A549 (cell line): ENCODE results near the gene OLFM3. TPM values are rescaled to one million over a fixed set of nuclear protein-coding genes. Genes with fewer than 3 reads are reported as not detected.

Experiments used
- ATAC-seq, 2 experiments: fragments of 200-7000 bp in 1 of 2; fragments of >200 bp in 1 of 2; cut with Nextera tagmentation in 1 of 2; cut with Tn5 transposase in 1 of 2; 3 replicates each; pipeline versions ENCODE4 v1.8.0 to v1.9.1; 2018 to 2020; ENCODE audit warnings: mild to moderate bottlenecking in 1 of 2, moderate library complexity in 1 of 2
- CTCF ChIA-PET: fragments of 300-600 bp; sonication (Branson Sonifier 250); formaldehyde crosslinking; extraction: SDS; loops from one replicate; lab custom pipeline; 2021; ENCODE audit warnings: antibody characterized with exemption, inconsistent platforms; lab: Yijun Ruan, JAX
- POLR2A ChIA-PET: fragments of 350-600 bp; formaldehyde crosslinking; extraction: SDS; loops from one replicate; lab custom pipeline; 2021; ENCODE audit warnings: antibody characterized with exemption, inconsistent platforms; lab: Yijun Ruan, JAX
- DNase-seq, 2 experiments: peaks; one replicate each; pipeline versions ENCODE4 v3.0.0 to v3.0.0-alpha.2; 2011 to 2016; ENCODE audit warnings: low read depth in 1 of 2, low spot score in 1 of 2
- FAIRE-seq: peaks from 2 replicates; lab custom pipeline; 2011; peaks lifted over from hg19 to GRCh38; lab: Jason Lieb, UNC
- H3K27ac ChIP-seq, 2 experiments: fragments of >200 bp; sonication (Bioruptor Twin); formaldehyde crosslinking; 3 replicates each; pipeline ENCODE4 v1.5.1; 2016 to 2017
- H3K4me1 ChIP-seq: fragments of >200 bp; sonication (Bioruptor Twin); formaldehyde crosslinking; 3 replicates; pipeline ENCODE4 v1.6.1; 2016
- H3K4me2 ChIP-seq: fragments of >200 bp; sonication (Bioruptor Twin); formaldehyde crosslinking; 3 replicates; pipeline ENCODE4 v1.6.1; 2016
- H3K4me3 ChIP-seq: fragments of >200 bp; sonication (Bioruptor Twin); formaldehyde crosslinking; 3 replicates; pipeline ENCODE4 v1.5.1; 2016
- H3K9me3 ChIP-seq: fragments of >200 bp; sonication (Bioruptor Twin); formaldehyde crosslinking; 3 replicates; pipeline ENCODE4 v1.6.1; 2016
- BCL3 ChIP-seq: fragments of >200 bp; sonication (Bioruptor Twin); formaldehyde crosslinking; IDR thresholded peaks from 3 replicates; pipeline ENCODE4 v1.6.1; 2016
- BHLHE40 ChIP-seq: IDR thresholded peaks from 2 replicates; pipeline ENCODE4 v1.6.1; 2012; ENCODE audit warnings: low read depth, low read length, inconsistent platforms
- CBX8 ChIP-seq: fragments of 200-600 bp; sonication (generic); IDR thresholded peaks from 2 replicates; pipeline ENCODE4 v1.6.1; 2016
- E2F6 ChIP-seq: IDR thresholded peaks from 2 replicates; pipeline ENCODE4 v1.6.1; 2012; ENCODE audit warnings: low read depth, borderline replicate concordance
- EP300 ChIP-seq, 2 experiments: fragments of >200 bp; sonication (Bioruptor Twin); formaldehyde crosslinking; IDR thresholded peaks; 2 replicates in 1 of 2; 3 replicates in 1 of 2; pipeline ENCODE4 v1.6.1; 2016 to 2017
- FOSB ChIP-seq: fragments of 250-450 bp; sonication (Bioruptor Pico); IDR thresholded peaks from 2 replicates; pipeline ENCODE4 v1.5.0; 2020; ENCODE audit warnings: mild to moderate bottlenecking, moderate library complexity
- FOXS1 ChIP-seq: fragments of 250-450 bp; sonication (Bioruptor Pico); IDR thresholded peaks from 2 replicates; pipeline ENCODE4 v1.5.0; 2020; ENCODE audit warnings: mild to moderate bottlenecking, moderate library complexity
- GATA3 ChIP-seq: IDR thresholded peaks from 2 replicates; pipeline ENCODE4 v1.6.1; 2012; ENCODE audit warnings: borderline replicate concordance
- HDAC2 ChIP-seq: fragments of 200-600 bp; sonication (generic); IDR thresholded peaks from 2 replicates; pipeline ENCODE4 v1.6.1; 2016
- HES2 ChIP-seq: fragments of >200 bp; sonication (Bioruptor Twin); formaldehyde crosslinking; IDR thresholded peaks from 2 replicates; pipeline ENCODE4 v1.6.1; 2016
- HOXB13 ChIP-seq: fragments of 250-450 bp; sonication (Bioruptor Pico); IDR thresholded peaks from 2 replicates; pipeline ENCODE4 v1.5.0; 2020; ENCODE audit warnings: low read depth, mild to moderate bottlenecking, moderate library complexity
- HOXB5 ChIP-seq: fragments of 250-450 bp; sonication (Bioruptor Pico); IDR thresholded peaks from 2 replicates; pipeline ENCODE4 v1.5.0; 2020; ENCODE audit warnings: mild to moderate bottlenecking, moderate library complexity
- JUNB ChIP-seq: fragments of >200 bp; sonication (Bioruptor Twin); formaldehyde crosslinking; IDR thresholded peaks from 2 replicates; pipeline ENCODE4 v1.6.1; 2016
- KDM1A ChIP-seq: fragments of 200-600 bp; sonication (generic); IDR thresholded peaks from 2 replicates; pipeline ENCODE4 v1.6.1; 2016; ENCODE audit warnings: low read depth, mild to moderate bottlenecking
- KDM5A ChIP-seq: fragments of 200-600 bp; sonication (generic); IDR thresholded peaks from 2 replicates; pipeline ENCODE4 v1.6.1; 2016; ENCODE audit warnings: antibody characterized with exemption, mild to moderate bottlenecking
- MAFK ChIP-seq: fragments of 450-650 bp; IDR thresholded peaks from 2 replicates; pipeline ENCODE4 v1.6.1; 2014; ENCODE audit not compliant: partially characterized antibody
- MYC ChIP-seq: IDR thresholded peaks from 2 replicates; pipeline ENCODE4 v1.6.1; 2012; ENCODE audit warnings: mild to moderate bottlenecking, inconsistent platforms, low read length, improper control_type of control experiment, borderline replicate concordance
- NR3C1 ChIP-seq: fragments of >200 bp; sonication (Bioruptor Twin); formaldehyde crosslinking; IDR thresholded peaks from 3 replicates; pipeline ENCODE4 v1.6.1; 2017
- RAD21 ChIP-seq, 2 experiments: fragments of >200 bp in 1 of 2; sonication (Bioruptor Twin) in 1 of 2; formaldehyde crosslinking in 1 of 2; IDR thresholded peaks in 1 of 2; conservative IDR thresholded peaks in 1 of 2; 2 replicates in 1 of 2; 3 replicates in 1 of 2; pipeline ENCODE4 v1.6.1; 2012 to 2018; ENCODE audit warnings: inconsistent platforms in 1 of 2
- RCOR1 ChIP-seq: fragments of 150-350 bp; IDR thresholded peaks from 2 replicates; pipeline ENCODE4 v1.6.1; 2014; ENCODE audit warnings: antibody characterized with exemption, low read length, low read depth
- REST ChIP-seq: fragments of 200-600 bp; sonication (generic); IDR thresholded peaks from 2 replicates; pipeline ENCODE4 v1.6.1; 2016; ENCODE audit warnings: antibody characterized with exemption, mild to moderate bottlenecking, moderate library complexity
- RFX5 ChIP-seq: fragments of 450-650 bp; IDR thresholded peaks from 2 replicates; pipeline ENCODE4 v1.7.1; 2014; ENCODE audit warnings: antibody characterized with exemption, mild to moderate bottlenecking, moderate library complexity
- RNF2 ChIP-seq: fragments of 200-600 bp; sonication (generic); IDR thresholded peaks from 2 replicates; pipeline ENCODE4 v1.6.1; 2016; ENCODE audit warnings: low read depth, mild to moderate bottlenecking, antibody characterized with exemption, moderate library complexity, borderline replicate concordance
- SMC3 ChIP-seq: fragments of >200 bp; sonication (Bioruptor Twin); formaldehyde crosslinking; IDR thresholded peaks from 3 replicates; pipeline ENCODE4 v1.6.1; 2018; ENCODE audit warnings: inconsistent platforms
- SREBF2 ChIP-seq: fragments of 450-650 bp; IDR thresholded peaks from 2 replicates; pipeline ENCODE4 v1.6.1; 2014; ENCODE audit warnings: mild to moderate bottlenecking, moderate library complexity
- TFCP2L1 ChIP-seq: fragments of 250-450 bp; sonication (Bioruptor Pico); IDR thresholded peaks from 2 replicates; pipeline ENCODE4 v1.5.0; 2021; ENCODE audit warnings: mild to moderate bottlenecking
- TP53 ChIP-seq: fragments of 250-450 bp; sonication (Bioruptor Pico); IDR thresholded peaks from 2 replicates; pipeline ENCODE4 v1.5.0; 2021; ENCODE audit warnings: mild to moderate bottlenecking, moderate library complexity
- USF2 ChIP-seq: fragments of 450-650 bp; IDR thresholded peaks from 2 replicates; pipeline ENCODE4 v1.6.1; 2014; ENCODE audit warnings: antibody characterized with exemption
- ZC3H11A ChIP-seq: fragments of 450-650 bp; IDR thresholded peaks from 2 replicates; pipeline ENCODE4 v1.6.1; 2014; ENCODE audit warnings: antibody characterized with exemption, mild to moderate bottlenecking
- ZNF302 ChIP-seq: fragments of 250-450 bp; sonication (Bioruptor Pico); IDR thresholded peaks from 2 replicates; pipeline ENCODE4 v1.9.0; 2021; ENCODE audit warnings: inconsistent platforms, mild to moderate bottlenecking, moderate library complexity
- WGBS: methylation state at CpG from one replicate; pipeline ENCODE4 v1.1.6; 2017; ENCODE audit errors: missing lambda C conversion rate; 5-methylcytosine and 5-hydroxymethylcytosine counted together
- polyA plus RNA-seq, 4 experiments: library from polyadenylated mRNA; depleted of rRNA in 3 of 4; stranded (reverse); fragments of >200 nt; fragmentation: RNase III in 1 of 4; extraction: RNeasy Plus Mini Kit Qiagen cat#74134 plus additional on column Dnase treatment in 1 of 4; gene quantifications; 2 replicates in 3 of 4; 3 replicates in 1 of 4; pipeline ENCODE4 v1.2.3, GENCODE V29; 2011 to 2017

OLFM3 gene
- polyA plus RNA-seq, 2 of the 4 experiments (the other 2 are of a cell fraction), result not detected

- FAIRE-seq (no peak), ATAC-seq (no peak), DNase-seq (no peak)
- POLR2A ChIA-PET, result no interaction called here
- no peaks in the 10 kb centered on the region for H3K4me1 ChIP-seq
- H3K9me3 ChIP-seq, result no peaks in the 10 kb centered on the region
- CTCF ChIA-PET, result no interaction called here
- H3K4me2 ChIP-seq, result no peak overlapping the region
- WGBS, result 7% methylated on average over 1 of the region's 1 CpG
- H3K27ac ChIP-seq, result no peak overlapping the region
- TF ChIP-seq MAFK, result no peak
- no peak for TF ChIP-seq TP53 (CRISPR knock-in tag)
- TF ChIP-seq GATA3, result no peak
- no peak for TF ChIP-seq BCL3
- no peak for TF ChIP-seq FOXS1 (CRISPR knock-in tag)
- TF ChIP-seq HOXB13 (CRISPR knock-in tag), result no peak
- TF ChIP-seq JUNB, result no peak
- TF ChIP-seq, all 56 proteins: peak for 0
- no peak overlapping the region for H3K4me3 ChIP-seq
These were observed 43.1 kb downstream of the OLFM3 start for GRCh38 chr1:101953623-101954022.

GRCh38 chr1:101945884-101946283 lies 50.8 kb downstream of the OLFM3 start:
- H3K4me2 ChIP-seq, result no peak overlapping the region
- WGBS, result 45% methylated on average over 1 of the region's 1 CpG
- H3K9me3 ChIP-seq, result no peaks in the 10 kb centered on the region
- TF ChIP-seq JUNB (no peak), FOSB (CRISPR knock-in tag) (no peak), RCOR1 (no peak), HOXB13 (CRISPR knock-in tag) (no peak), HES2 (no peak), TFCP2L1 (no peak), SREBF2 (no peak), EP300 (IDR thresholded peaks at IDR 0.05) (no peak), BHLHE40 (no peak)
- no peak for DNase-seq
- no peak overlapping the region for H3K27ac ChIP-seq
- FAIRE-seq, result no peak
- no peak for ATAC-seq
- no peaks in the 10 kb centered on the region for H3K4me1 ChIP-seq
- no peak overlapping the region for H3K4me3 ChIP-seq
- POLR2A ChIA-PET, result no interaction called here
- CTCF ChIA-PET, result no interaction called here

GRCh38 chr1:101943237-101943636 lies 53.5 kb downstream of the OLFM3 start:
- WGBS, result 4% methylated on average over 3 of the region's 3 CpGs
- no peak for DNase-seq
- no peak overlapping the region for H3K4me2 ChIP-seq
- ATAC-seq, result no peak
- no peaks in the 10 kb centered on the region for H3K4me1 ChIP-seq
- H3K27ac ChIP-seq, result no peak overlapping the region
- ChIA-PET CTCF (no interaction called here), POLR2A (no interaction called here)
- no peak for FAIRE-seq
- H3K4me3 ChIP-seq, result no peak overlapping the region
- H3K9me3 ChIP-seq, result no peaks in the 10 kb centered on the region
- TF ChIP-seq HOXB5 (CRISPR knock-in tag), result no peak
- TF ChIP-seq RFX5, result no peak
- no peak for TF ChIP-seq ZC3H11A
- TF ChIP-seq USF2, result no peak
- TF ChIP-seq BCL3, result no peak
- no peak for TF ChIP-seq HDAC2
- no peak for TF ChIP-seq E2F6
- no peak for TF ChIP-seq ZNF302 (CRISPR knock-in tag)
- TF ChIP-seq KDM5A, result no peak
- TF ChIP-seq KDM1A, result no peak
- no peak for TF ChIP-seq CBX8
- no peak for TF ChIP-seq MYC
- no peak for TF ChIP-seq SMC3
- TF ChIP-seq NR3C1, result no peak
- no peak for TF ChIP-seq RAD21 (conservative IDR thresholded peaks at IDR 0.05 in 1 of 2, IDR thresholded peaks at IDR 0.05 in 1 of 2)
- no peak for TF ChIP-seq RNF2
- no peak for TF ChIP-seq REST
